ENCODE measurements around the gene PPIL1. TPM values are rescaled to one million over a fixed set of nuclear protein-coding genes. Genes with fewer than 3 reads are reported as not detected.

Gene PPIL1
- total RNA-seq, 1 donor from 2014 or later, result 18.9 TPM

GRCh38 chr6:36855750-36856149 lies 18.9 kb downstream of the PPIL1 start:
- H3K27ac ChIP-seq, result no peak overlapping the region
- H3K27me3 ChIP-seq, result no peaks in the 10 kb centered on the region
- peaks cover 0 to 7% of the 10 kb centered on the region in 2 donors for H3K36me3 ChIP-seq
- H3K4me3 ChIP-seq, result no peak overlapping the region
- DNase-seq (ENCODE audit: extremely low spot score in 2 of 2), result no peak
- H3K4me1 ChIP-seq, result peaks cover 51% of the 10 kb centered on the region
- no peaks in the 10 kb centered on the region for H3K9me3 ChIP-seq
- intact Hi-C loops (cut with DNase I), result no loop called here
- no peak for TF ChIP-seq POLR2A (IDR thresholded peaks at IDR 0.05)
- TF ChIP-seq CTCF (IDR thresholded peaks at IDR 0.05), result no peak
- TF ChIP-seq POLR2AphosphoS5 (IDR thresholded peaks at IDR 0.05; ENCODE audit: insufficient read depth in 1 of 2, low read depth in 1 of 2), result no peak

GRCh38 chr6:36853325-36853724 lies 21.3 kb downstream of the PPIL1 start:
- peak; percentile 28 to 98 for TF ChIP-seq POLR2AphosphoS5 (IDR thresholded peaks at IDR 0.05; ENCODE audit: insufficient read depth in 1 of 2, low read depth in 1 of 2)
- no peak for TF ChIP-seq CTCF (IDR thresholded peaks at IDR 0.05)
- no peak for TF ChIP-seq POLR2A (IDR thresholded peaks at IDR 0.05)

GRCh38 chr6:36852481-36853147 lies 22.0 kb downstream of the PPIL1 start:
- peak overlapping the region; percentile 60 for H3K27ac ChIP-seq
- TF ChIP-seq POLR2AphosphoS5 (IDR thresholded peaks at IDR 0.05; ENCODE audit: insufficient read depth in 1 of 2, low read depth in 1 of 2), result no peak
- TF ChIP-seq POLR2A (IDR thresholded peaks at IDR 0.05), result no peak
- no peak for TF ChIP-seq CTCF (IDR thresholded peaks at IDR 0.05)
- intact Hi-C loops (cut with DNase I), result loop anchor here (5.0 kb wide), 1 partner anchor 230 kb away; no protein-coding TSS in a partner anchor
- H3K4me3 ChIP-seq, result no peak overlapping the region
- H3K4me1 ChIP-seq, result peaks cover 45% of the 10 kb centered on the region
- DNase-seq (ENCODE audit: extremely low spot score in 2 of 2), result no peak
- no peaks in the 10 kb centered on the region for H3K27me3 ChIP-seq
- H3K9me3 ChIP-seq, result no peaks in the 10 kb centered on the region
- H3K36me3 ChIP-seq, result peaks cover 0 to 7% of the 10 kb centered on the region in 2 donors

More at GRCh38 chr6:36853325-36853724, 21.3 kb downstream of the PPIL1 start:
- H3K36me3 ChIP-seq, result peaks cover 0 to 7% of the 10 kb centered on the region in 2 donors
- H3K27ac ChIP-seq, result peak overlapping the region; percentile 60
- peaks cover 49% of the 10 kb centered on the region for H3K4me1 ChIP-seq
- no peak for DNase-seq (ENCODE audit: extremely low spot score in 2 of 2)
- H3K27me3 ChIP-seq, result no peaks in the 10 kb centered on the region
- intact Hi-C loops (cut with DNase I), result loop anchor here (5.0 kb wide), 1 partner anchor 231 kb away; no protein-coding TSS in a partner anchor
- H3K9me3 ChIP-seq, result no peaks in the 10 kb centered on the region
- no peak overlapping the region for H3K4me3 ChIP-seq

- Histone ChIP-seq H3K36me3 (peaks cover 0 to 7% of the 10 kb centered on the region in 2 donors), H3K9me3 (no peaks in the 10 kb centered on the region), H3K27ac (peak overlapping the region; percentile 60), H3K27me3 (no peaks in the 10 kb centered on the region), H3K4me1 (peaks cover 45% of the 10 kb centered on the region), H3K4me3 (no peak overlapping the region)
- intact Hi-C loops (cut with DNase I), result loop anchor here (1.0 to 5.0 kb wide), 2 partner anchors 85 to 229 kb away; no protein-coding TSS in a partner anchor
- no peak for DNase-seq (ENCODE audit: extremely low spot score in 2 of 2)
- TF ChIP-seq POLR2A (IDR thresholded peaks at IDR 0.05) (no peak), POLR2AphosphoS5 (IDR thresholded peaks at IDR 0.05; ENCODE audit: insufficient read depth in 1 of 2, low read depth in 1 of 2) (no peak), CTCF (IDR thresholded peaks at IDR 0.05) (no peak)
Observed at GRCh38 chr6:36851626-36852025, 23.0 kb downstream of the PPIL1 start.

- H3K4me1 ChIP-seq, result peaks cover 45% of the 10 kb centered on the region
- peaks cover 0 to 7% of the 10 kb centered on the region in 2 donors for H3K36me3 ChIP-seq
- intact Hi-C loops (cut with DNase I), result loop anchor here (1.0 to 5.0 kb wide), 2 partner anchors 85 to 229 kb away; no protein-coding TSS in a partner anchor
- no peak overlapping the region for H3K4me3 ChIP-seq
- peak overlapping the region; percentile 60 for H3K27ac ChIP-seq
- no peak for DNase-seq (ENCODE audit: extremely low spot score in 2 of 2)
- TF ChIP-seq CTCF (IDR thresholded peaks at IDR 0.05), result peak; percentile 56 to 71 (median 66)
- TF ChIP-seq POLR2A (IDR thresholded peaks at IDR 0.05), result no peak
- peak in 1 of 2 donors; percentile 79 for TF ChIP-seq POLR2AphosphoS5 (IDR thresholded peaks at IDR 0.05; ENCODE audit: insufficient read depth in 1 of 2, low read depth in 1 of 2)
- no peaks in the 10 kb centered on the region for H3K9me3 ChIP-seq
- no peaks in the 10 kb centered on the region for H3K27me3 ChIP-seq
Observed at GRCh38 chr6:36851149-36851614, 23.4 kb downstream of the PPIL1 start.

All from vagina (tissue), 2 donors.